GM11168 (cell line): ENCODE data around the gene C4orf51.
"Not testable (repeated sequence)": the region's sequence is repeated elsewhere in the genome, so short reads cannot be mapped to it uniquely, and the experiment has no call there.

Source experiments
- in situ Hi-C: fragments of 300-500 bp; cut with MboI; formaldehyde crosslinking; loops from one replicate; pipeline ENCODE4 v1.12.0; 2022; ENCODE audit warnings: low sequenced_read_pairs; ENCODE audit not compliant: unreplicated experiment

The C4orf51 gene

DNA sequence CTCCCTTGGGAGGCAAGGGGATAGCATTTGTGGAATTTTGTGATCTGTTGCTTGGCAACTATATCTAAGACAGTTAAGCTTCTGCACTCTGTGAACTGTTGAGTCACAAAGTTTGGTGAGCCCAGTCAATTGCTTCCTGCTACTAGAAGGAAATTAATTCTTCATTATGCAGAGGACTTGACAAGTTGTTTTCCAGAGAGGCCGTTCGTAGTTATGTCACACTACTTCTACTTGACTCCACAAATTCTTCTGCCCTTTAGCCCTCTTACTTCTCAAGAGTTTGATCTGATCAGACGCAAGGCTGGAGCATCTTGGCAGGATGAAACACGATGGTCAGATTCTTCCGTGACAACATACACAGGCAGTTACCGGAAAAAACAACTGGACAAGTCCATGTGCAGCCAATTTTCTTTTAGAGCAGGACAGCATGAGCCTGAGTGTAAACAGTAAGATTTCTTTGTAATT is at the start of gene C4orf51:
Gene C4orf51 (plus strand): TSS at position 156 of the 465 bp plus-strand sequence. CDS start 58 bp downstream, at position 214.
- in situ Hi-C loops, result no loop called here

DNA sequence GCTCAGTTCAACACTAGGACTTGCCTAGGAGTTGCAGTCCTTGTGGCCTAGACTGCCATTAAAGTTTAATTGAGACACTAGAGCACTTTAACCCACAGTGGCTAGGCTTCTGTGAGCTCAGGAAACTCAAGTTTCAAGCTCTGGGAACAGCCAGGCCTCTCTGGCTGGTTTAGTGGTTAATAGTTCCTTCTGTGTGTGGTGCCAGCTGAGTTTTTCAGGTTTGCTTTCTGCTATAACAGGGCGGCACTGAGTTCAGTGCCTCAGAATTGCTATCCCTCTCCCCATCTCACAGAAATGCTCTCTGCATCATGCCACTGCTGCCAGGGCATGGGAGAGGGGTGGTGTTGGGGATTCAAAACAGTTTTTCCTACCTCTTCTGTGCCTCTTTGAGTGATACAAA is 44.8 kb upstream of the C4orf51 start:
- in situ Hi-C loops, result no loop called here

DNA sequence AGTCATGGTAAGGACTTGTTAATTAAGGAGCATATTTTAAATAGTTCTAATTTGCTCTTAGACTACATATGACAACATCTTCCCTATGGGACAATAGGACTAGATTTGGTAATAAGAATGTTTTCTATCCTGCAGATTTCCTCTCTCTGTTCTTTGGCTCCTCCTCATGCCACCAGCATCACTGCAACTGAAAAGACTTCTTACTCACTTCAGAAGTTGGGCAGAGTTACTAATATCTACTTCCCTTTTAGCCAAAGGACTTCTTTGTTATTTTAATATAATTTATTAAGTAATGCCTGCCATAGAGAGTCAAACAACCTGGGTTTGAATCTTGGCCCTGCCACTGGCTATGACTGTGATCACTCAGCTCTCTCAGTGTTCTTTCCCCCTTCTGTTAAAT is 44.3 kb upstream of the C4orf51 start:
- in situ Hi-C loops, result no loop called here

GRCh38 chr4:145639186-145639698 is 40.7 kb upstream of the C4orf51 start:
- in situ Hi-C loops, result no loop called here

DNA sequence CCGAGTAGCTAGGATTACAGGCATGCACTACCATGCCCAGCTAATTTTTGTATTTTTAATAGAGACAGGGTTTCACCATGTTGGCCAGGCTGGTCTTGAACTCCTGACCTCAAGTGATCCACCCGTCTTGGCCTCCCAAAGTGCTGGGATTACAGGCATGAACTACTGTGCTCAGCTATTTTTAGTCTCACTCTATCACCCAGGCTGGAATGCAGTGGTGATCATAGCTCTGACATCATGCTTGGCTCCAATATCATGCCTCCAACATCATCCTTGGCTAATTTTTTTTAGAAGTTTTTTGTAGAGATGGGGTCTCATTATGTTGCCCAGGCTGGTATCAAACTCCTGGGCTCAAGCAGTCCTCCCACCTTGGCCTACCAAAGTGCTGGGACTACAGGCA is 39.7 kb upstream of the C4orf51 start:
- in situ Hi-C loops, result not testable (repeated sequence)

DNA sequence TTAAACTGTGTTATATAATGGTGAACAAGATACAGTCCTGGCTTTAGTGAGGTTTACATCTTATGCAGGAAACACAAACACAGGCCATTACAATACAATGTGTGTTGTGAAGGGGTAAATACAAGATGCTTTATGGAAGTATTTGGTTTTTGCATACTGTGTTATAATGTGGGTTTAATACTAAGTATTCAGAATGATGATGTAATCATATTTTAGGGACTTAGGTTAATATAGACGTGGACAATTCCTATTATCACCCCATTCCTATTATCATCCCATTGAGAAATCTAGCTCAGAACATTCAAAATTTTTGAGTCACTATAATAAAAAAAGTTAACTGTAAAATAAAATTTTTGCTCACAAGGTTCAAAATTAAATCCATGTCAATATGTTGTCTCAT is 36.7 kb upstream of the C4orf51 start:
- in situ Hi-C loops, result no loop called here

GRCh38 chr4:145644699-145645098 is 35.2 kb upstream of the C4orf51 start:
- in situ Hi-C loops, result no loop called here

GRCh38 chr4:145656156-145656555 is 23.8 kb upstream of the C4orf51 start:
- in situ Hi-C loops, result no loop called here

DNA sequence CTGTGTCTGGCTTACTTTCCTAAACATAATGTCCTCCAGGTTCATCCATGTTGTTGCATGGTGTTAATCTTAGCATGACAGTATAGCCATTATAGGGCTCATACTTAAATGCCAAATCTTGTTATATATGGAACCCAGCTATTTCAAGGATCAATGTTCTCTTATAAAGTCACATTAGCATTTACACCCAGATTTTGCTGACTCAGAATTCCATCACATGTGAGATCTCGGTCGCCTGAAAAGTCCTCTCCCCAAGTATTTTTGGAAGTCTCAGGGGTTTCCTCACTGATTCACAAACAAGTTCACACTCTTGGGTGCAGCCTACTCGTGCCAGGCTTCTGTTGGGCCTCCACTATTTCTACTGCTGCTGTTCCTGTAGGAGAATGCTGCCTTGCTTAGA is 19.9 kb upstream of the C4orf51 start:
- in situ Hi-C loops, result no loop called here

- in situ Hi-C loops, result no loop called here
Observed at GRCh38 chr4:145663194-145663593, 16.8 kb upstream of the C4orf51 start.

GRCh38 chr4:145665773-145666172 is 14.2 kb upstream of the C4orf51 start:
- in situ Hi-C loops, result no loop called here

DNA sequence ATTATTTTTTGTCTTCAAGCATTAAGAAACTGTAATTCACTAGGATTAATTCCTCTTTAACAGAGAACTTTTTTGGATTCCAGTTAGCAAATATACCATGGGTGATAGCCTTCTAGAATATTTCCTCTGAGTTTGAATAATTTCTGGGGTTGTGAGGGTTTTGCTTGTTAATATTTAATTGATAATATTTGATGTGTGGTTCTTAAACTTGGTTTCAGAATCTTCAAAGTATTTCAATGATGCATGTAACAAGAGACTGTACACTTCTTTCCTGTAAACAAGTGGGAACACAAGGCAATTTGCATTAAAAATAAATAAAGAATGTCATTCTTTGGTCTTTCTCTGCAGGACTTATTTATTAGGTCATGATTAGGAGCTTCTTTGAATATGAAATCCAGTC is 9.5 kb upstream of the C4orf51 start:
- in situ Hi-C loops, result no loop called here

DNA sequence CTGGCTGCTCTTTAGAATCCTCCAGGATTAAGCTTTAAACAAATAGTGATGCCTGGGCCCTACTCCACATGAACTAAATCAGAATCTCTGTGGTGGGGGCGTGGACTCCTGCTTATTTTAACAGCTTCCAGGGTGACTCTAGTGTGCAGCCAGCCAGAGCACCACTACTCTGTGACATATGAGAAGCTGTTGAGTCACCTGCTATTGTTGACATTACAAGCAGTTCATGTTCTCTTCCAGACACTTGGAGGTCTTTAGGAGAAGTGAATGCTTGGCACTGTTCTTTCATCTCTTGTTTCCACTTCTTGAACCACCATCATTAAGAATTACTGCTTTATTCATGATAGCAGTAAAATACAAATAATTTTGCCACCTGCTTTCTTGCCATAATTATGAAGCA is 426 bp upstream of the C4orf51 start:
- in situ Hi-C loops, result no loop called here

DNA sequence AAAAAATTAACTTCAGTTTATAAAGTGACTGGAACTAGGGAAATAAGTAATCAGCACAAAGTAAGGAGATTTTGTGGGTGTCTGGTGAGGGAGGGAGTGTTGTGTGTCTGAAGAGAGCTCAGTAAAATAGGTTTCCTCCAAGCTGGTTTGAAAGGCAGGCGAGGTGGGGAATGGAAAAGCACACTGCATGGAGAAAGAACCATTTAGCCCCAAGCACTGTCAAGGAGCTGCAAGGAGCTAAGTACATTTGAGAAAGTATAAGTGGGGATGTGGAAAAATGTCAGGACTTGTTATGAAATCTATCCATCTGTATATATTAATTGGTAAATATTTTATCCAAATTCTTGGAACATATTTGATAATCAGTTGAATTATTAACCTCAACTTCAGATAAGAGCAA is 956 bp downstream of the C4orf51 start:
- in situ Hi-C loops, result no loop called here

- in situ Hi-C loops, result no loop called here
Observed at GRCh38 chr4:145681518-145681917, 1.6 kb downstream of the C4orf51 start.

- in situ Hi-C loops, result no loop called here
Observed at GRCh38 chr4:145681956-145682355, 2.0 kb downstream of the C4orf51 start.

DNA sequence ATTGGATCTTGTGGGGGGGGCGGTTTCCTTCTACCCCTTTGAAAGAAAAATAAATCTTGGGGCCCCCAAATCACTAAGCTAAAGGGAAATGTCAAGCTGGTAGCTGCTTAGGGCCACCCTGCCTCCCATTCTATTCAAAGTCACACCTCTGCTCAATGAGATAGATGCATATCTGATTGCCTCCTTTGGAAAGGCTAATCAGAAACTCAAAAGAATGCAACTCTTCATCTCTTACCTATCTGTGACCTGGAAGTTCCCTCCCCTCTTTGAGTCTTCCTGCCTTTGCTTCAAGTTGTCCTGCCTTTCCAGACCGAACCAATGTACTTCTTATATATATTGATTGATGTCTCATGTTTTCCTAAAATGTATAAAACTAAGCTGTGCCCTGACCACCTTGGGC is 7.0 kb downstream of the C4orf51 start:
- in situ Hi-C loops, result no loop called here

DNA sequence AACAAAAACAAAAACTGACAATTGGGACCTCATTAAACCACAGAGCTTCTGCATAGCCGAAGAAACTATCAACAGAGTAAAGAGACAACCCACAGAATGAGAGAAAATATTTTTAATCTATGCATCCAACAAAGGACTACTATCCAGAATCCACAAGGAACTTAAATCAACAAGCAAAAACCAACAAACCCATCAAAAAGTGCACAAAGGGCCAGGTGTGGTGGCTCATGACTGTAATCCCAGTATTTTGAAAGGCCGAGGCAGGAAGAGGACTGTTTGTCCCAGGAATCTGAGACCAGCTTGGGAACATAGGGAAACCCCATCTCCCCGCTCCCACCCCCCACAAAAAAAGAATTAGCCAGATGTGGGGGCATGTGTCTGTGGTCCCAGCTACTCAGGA is 10.7 kb downstream of the C4orf51 start:
- in situ Hi-C loops, result no loop called here

- in situ Hi-C loops, result not testable (repeated sequence)
Observed at GRCh38 chr4:145691416-145691815, 11.5 kb downstream of the C4orf51 start.

DNA sequence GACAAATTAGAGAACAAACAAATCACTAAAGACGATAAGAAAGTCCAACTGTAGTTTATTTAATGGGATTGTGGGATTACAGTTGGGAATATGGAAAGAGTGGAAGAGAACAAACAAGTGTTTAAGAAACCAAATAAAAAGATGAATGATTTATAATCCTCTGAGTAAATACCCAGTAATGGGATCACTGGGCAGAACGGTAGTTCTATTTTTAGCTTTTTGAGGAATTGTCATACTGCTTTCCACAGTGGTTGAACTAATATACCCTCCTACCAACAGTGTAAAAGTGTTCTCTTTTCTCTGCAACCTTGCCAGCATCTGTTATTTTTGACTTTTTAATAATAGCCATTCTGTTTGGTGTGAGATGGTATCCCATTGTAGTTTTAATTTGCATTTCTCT is 15.0 kb downstream of the C4orf51 start:
- in situ Hi-C loops, result no loop called here

DNA sequence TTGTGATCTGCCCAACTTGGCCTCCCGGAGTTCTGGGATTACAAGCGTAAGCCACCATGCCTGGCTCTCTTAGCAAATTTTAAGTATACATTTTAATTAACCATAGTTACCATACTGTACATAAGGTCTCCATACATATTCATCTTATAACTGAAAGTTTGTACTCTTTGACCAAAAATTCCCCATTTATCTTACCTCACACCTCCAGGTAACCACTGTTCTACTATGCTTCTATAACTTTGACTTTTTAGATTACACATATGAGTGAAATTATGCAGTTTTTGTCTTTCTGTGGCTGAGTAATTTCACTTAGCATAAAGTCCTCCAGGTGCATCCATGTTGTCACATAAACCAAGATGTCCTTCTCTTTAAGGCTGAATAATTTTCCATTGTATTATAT is 17.4 kb downstream of the C4orf51 start:
- in situ Hi-C loops, result no loop called here

- in situ Hi-C loops, result no loop called here
Observed at GRCh38 chr4:145698507-145698906, 18.6 kb downstream of the C4orf51 start.
